Right atrium auricular region (tissue), 2 donors: ENCODE results near the gene MGP. TPM values are rescaled to one million over a fixed set of nuclear protein-coding genes. Genes with fewer than 3 reads are reported as not detected.

Experiments used
- DNase-seq: peaks from one replicate; pipeline ENCODE4 v3.0.0-alpha.2; 2019; ENCODE audit warnings: low spot score
- H3K27ac ChIP-seq, 2 donors: fragments of 200-600 bp; sonication (generic); 1 replicate in 1 of 2; 2 replicates in 1 of 2; pipeline ENCODE4 v1.5.1; 2016 to 2019
- H3K27me3 ChIP-seq, 2 donors: fragments of 200-600 bp; sonication (generic); one replicate each; pipeline versions ENCODE4 v1.5.1 to v1.6.0; 2017 to 2019
- H3K36me3 ChIP-seq: fragments of 200-600 bp; sonication (generic); one replicate; pipeline ENCODE4 v1.5.1; 2016
- H3K4me1 ChIP-seq, 2 donors: fragments of 200-600 bp; sonication (generic); one replicate each; pipeline versions ENCODE4 v1.5.1 to v1.6.0; 2017 to 2019
- H3K4me3 ChIP-seq, 2 donors: fragments of 200-600 bp; sonication (generic); 1 replicate in 1 of 2; 2 replicates in 1 of 2; pipeline ENCODE4 v1.5.1; 2017 to 2019; ENCODE audit warnings: mild to moderate bottlenecking in 1 of 2, moderate library complexity in 1 of 2
- H3K9me3 ChIP-seq, 2 donors: fragments of 200-600 bp; sonication (generic); one replicate each; pipeline ENCODE4 v1.5.1; 2019
- CTCF ChIP-seq, 2 donors: fragments of 200-600 bp; sonication (generic); IDR thresholded peaks; one replicate each; pipeline ENCODE4 v1.5.1; 2019; ENCODE audit warnings: antibody characterized with exemption in 2 of 2
- total RNA-seq, 2 donors: library from RNA; depleted of rRNA; stranded (reverse); fragments of >200 nt; gene quantifications; one replicate each; pipeline ENCODE4 v1.1.0, GENCODE V29; 2016

The MGP gene
- 100 to 1,000 TPM; 287 to 454 TPM for total RNA-seq

- DNase-seq = peak; percentile 82
- Histone ChIP-seq H3K36me3 (no peaks in the 10 kb centered on the region), H3K27ac (peak within 1 kb of the TSS; percentile 79 to 80), H3K9me3 (no peaks in the 10 kb centered on the region), H3K4me3 (peak within 1 kb of the TSS; percentile 35 to 50), H3K27me3 (no peaks in the 10 kb centered on the region), H3K4me1 (peaks cover 0 to 25% of the 10 kb centered on the region in 2 donors)
- no peak for TF ChIP-seq CTCF (IDR thresholded peaks at IDR 0.05)
These were observed at the start of gene MGP for GRCh38 chr12:14885718-14886221. Gene MGP, minus strand, starts transcription at chr12:14885854. Its CDS starts 63 bp downstream, at chr12:14885791.

DNA sequence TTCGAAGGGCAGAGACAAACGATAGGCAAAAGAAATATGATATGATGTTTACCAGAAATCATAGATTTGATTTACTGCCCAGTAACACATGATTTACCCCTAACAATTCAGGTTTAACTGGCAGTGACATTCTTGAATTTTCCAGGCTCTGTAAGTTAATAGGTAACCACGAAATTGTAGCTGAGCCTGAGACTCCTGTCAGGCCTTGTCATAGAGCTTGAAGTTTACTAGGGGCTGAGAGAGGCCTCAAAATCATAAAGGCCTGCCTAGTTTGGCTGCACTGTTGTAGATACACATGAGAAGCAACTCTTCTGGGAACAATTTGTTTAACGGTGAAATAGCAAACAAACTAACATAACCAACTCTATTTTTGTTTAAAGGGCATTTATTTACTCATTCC is 49.4 kb upstream of the MGP start:
- H3K9me3 ChIP-seq = no peaks in the 10 kb centered on the region
- H3K4me1 ChIP-seq = no peaks in the 10 kb centered on the region
- DNase-seq = no peak
- H3K4me3 ChIP-seq = no peak overlapping the region
- H3K27ac ChIP-seq = no peak overlapping the region
- no peaks in the 10 kb centered on the region for H3K36me3 ChIP-seq
- H3K27me3 ChIP-seq = no peaks in the 10 kb centered on the region
- no peak for TF ChIP-seq CTCF (IDR thresholded peaks at IDR 0.05)

DNA sequence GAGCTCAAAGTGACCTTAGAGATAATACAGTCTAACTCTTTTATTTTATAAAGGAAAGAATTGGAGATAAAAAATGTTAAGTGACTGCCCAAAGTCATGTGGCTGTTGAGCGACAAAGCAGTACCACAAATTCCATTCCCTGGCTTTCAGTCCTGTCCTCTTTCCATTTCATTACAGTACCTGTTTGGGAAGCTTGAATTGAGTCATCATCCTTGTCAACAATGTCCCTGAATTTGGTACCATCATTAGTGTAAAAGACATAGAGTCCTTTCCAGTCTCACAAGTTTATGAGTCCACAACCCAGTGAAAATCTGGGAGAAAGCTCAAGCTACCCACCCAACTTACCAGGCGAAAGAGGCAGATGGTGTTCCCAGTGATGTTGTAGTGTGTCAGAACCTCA is 48.9 kb upstream of the MGP start:
- Histone ChIP-seq H3K9me3 (no peaks in the 10 kb centered on the region), H3K27me3 (no peaks in the 10 kb centered on the region), H3K27ac (no peak overlapping the region), H3K4me3 (no peak overlapping the region), H3K36me3 (no peaks in the 10 kb centered on the region), H3K4me1 (no peaks in the 10 kb centered on the region)
- TF ChIP-seq CTCF (IDR thresholded peaks at IDR 0.05) = no peak
- DNase-seq = no peak

GRCh38 chr12:14931791-14932560 is 46.3 kb upstream of the MGP start:
- no peaks in the 10 kb centered on the region for H3K27me3 ChIP-seq
- H3K27ac ChIP-seq = no peak overlapping the region
- no peaks in the 10 kb centered on the region for H3K36me3 ChIP-seq
- no peak for DNase-seq
- H3K9me3 ChIP-seq = no peaks in the 10 kb centered on the region
- H3K4me3 ChIP-seq = no peak overlapping the region
- TF ChIP-seq CTCF (IDR thresholded peaks at IDR 0.05) = no peak
- H3K4me1 ChIP-seq = no peaks in the 10 kb centered on the region

DNA sequence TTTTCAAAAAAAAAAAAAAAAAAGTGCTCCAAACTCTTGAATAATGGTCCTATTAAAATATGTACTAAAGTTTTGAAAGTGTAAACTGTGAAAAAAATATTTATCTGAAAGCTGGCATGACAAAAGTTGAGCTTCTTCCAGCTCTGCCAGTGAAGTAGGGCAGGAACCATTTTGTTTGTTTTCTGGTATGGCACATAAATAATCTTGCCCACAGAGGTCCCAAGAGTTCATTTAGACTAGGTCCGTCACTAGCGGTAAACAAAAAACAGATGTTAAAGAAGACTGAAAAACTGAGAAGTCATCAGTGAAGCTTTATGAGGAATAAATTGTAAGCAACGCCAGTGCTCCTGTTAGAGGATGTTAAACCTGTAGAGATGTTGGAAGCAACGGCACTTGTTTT is 45.7 kb upstream of the MGP start:
- H3K4me3 ChIP-seq = no peak overlapping the region
- no peaks in the 10 kb centered on the region for H3K9me3 ChIP-seq
- H3K36me3 ChIP-seq = no peaks in the 10 kb centered on the region
- H3K27me3 ChIP-seq = no peaks in the 10 kb centered on the region
- no peak for DNase-seq
- no peaks in the 10 kb centered on the region for H3K4me1 ChIP-seq
- TF ChIP-seq CTCF (IDR thresholded peaks at IDR 0.05) = no peak
- no peak overlapping the region for H3K27ac ChIP-seq
